RWPE2 (cell line): ENCODE data around the gene BAHCC1.
A peak's percentile ranks its signal among the peaks of the same experiment; 100 is the strongest.

Source experiments
- ATAC-seq: fragments of 200-7000 bp; cut with Tn5 transposase; 3 replicates; pipeline ENCODE4 v1.9.1; 2021; ENCODE audit warnings: low read depth
- DNase-seq: peaks from one replicate; pipeline ENCODE4 v3.0.0-alpha.2; 2020; ENCODE audit warnings: low spot score
- H3K27ac ChIP-seq: fragments of 450-650 bp; 2 replicates; pipeline ENCODE4 v1.5.1; 2017; ENCODE audit warnings: mild to moderate bottlenecking; ENCODE audit not compliant: poor library complexity, severe bottlenecking
- H3K27me3 ChIP-seq: fragments of 250-450 bp; sonication (Bioruptor Pico); 2 replicates; pipeline ENCODE4 v1.5.1; 2021; ENCODE audit warnings: mild to moderate bottlenecking, moderate library complexity; ENCODE audit not compliant: insufficient read depth, poor library complexity, severe bottlenecking
- H3K36me3 ChIP-seq: fragments of 250-450 bp; sonication (Bioruptor Pico); 2 replicates; pipeline ENCODE4 v1.5.1; 2020; ENCODE audit warnings: low read depth, mild to moderate bottlenecking, moderate library complexity
- H3K4me1 ChIP-seq: fragments of 250-450 bp; sonication (Bioruptor Pico); 2 replicates; pipeline ENCODE4 v1.5.1; 2021; ENCODE audit warnings: mild to moderate bottlenecking, moderate library complexity; ENCODE audit not compliant: insufficient read depth, poor library complexity, severe bottlenecking
- H3K4me3 ChIP-seq: fragments of 250-450 bp; sonication (Bioruptor Pico); 2 replicates; pipeline ENCODE4 v1.5.1; 2021; ENCODE audit warnings: mild to moderate bottlenecking, moderate library complexity; ENCODE audit not compliant: severe bottlenecking
- H3K9me3 ChIP-seq: fragments of 250-450 bp; sonication (Bioruptor Pico); 2 replicates; pipeline ENCODE4 v1.5.1; 2021; ENCODE audit warnings: mild to moderate bottlenecking, moderate library complexity; ENCODE audit not compliant: severe bottlenecking
- TF ChIP-seq, protein P1 (sequence below): fragments of 450-650 bp; IDR thresholded peaks from one replicate; pipeline ENCODE4 v1.5.1; 2017; ENCODE audit warnings: mild to moderate bottlenecking, moderate library complexity; ENCODE audit not compliant: poor library complexity, severe bottlenecking

The BAHCC1 gene

GRCh38 chr17:81417879-81418709 lies 22.8 kb downstream of the BAHCC1 start:
- no peaks in the 10 kb centered on the region for H3K9me3 ChIP-seq
- no peak overlapping the region for H3K4me3 ChIP-seq
- H3K4me1 ChIP-seq = peaks cover 29% of the 10 kb centered on the region
- H3K27me3 ChIP-seq = no peaks in the 10 kb centered on the region
- TF ChIP-seq, protein P1, sequence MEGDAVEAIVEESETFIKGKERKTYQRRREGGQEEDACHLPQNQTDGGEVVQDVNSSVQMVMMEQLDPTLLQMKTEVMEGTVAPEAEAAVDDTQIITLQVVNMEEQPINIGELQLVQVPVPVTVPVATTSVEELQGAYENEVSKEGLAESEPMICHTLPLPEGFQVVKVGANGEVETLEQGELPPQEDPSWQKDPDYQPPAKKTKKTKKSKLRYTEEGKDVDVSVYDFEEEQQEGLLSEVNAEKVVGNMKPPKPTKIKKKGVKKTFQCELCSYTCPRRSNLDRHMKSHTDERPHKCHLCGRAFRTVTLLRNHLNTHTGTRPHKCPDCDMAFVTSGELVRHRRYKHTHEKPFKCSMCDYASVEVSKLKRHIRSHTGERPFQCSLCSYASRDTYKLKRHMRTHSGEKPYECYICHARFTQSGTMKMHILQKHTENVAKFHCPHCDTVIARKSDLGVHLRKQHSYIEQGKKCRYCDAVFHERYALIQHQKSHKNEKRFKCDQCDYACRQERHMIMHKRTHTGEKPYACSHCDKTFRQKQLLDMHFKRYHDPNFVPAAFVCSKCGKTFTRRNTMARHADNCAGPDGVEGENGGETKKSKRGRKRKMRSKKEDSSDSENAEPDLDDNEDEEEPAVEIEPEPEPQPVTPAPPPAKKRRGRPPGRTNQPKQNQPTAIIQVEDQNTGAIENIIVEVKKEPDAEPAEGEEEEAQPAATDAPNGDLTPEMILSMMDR = no peak
- no peak for DNase-seq
- no peak for ATAC-seq
- no peaks in the 10 kb centered on the region for H3K36me3 ChIP-seq
- peak overlapping the region; percentile 81 for H3K27ac ChIP-seq

DNA sequence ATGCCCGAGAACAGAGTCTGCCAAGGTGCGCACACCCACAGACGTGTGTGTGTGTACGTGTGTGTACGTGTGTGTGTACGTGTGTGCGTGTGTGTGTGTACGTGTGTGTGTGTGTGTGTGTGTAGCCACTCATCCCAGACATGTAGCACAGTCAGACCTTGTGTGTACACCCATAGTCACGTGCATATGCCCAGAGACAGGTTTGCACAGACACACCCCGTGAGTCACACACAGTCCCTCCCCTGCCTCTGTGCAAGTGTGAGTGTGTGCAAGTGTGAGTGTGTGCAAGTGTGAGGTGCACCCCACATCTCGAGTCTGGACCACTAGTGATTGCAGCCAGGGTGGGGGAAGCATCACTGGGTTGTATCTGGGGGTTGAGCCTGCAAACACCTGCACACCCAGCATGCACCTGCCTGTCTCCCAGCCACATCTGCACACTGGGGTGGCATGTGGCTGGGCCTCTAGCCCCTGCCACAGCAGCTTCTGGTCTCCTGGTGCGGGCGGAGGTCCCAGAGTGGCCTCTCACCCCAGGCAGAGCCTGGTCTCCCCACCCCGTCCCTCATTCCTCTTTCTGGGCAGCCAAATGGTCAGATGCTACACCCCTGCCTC lies 23.6 kb downstream of the BAHCC1 start:
- DNase-seq (no peak), ATAC-seq (peak; percentile 15)
- Histone ChIP-seq H3K4me1 (peaks cover 35% of the 10 kb centered on the region), H3K27ac (peak overlapping the region; percentile 81), H3K4me3 (no peak overlapping the region), H3K9me3 (no peaks in the 10 kb centered on the region), H3K27me3 (no peaks in the 10 kb centered on the region), H3K36me3 (no peaks in the 10 kb centered on the region)
- TF ChIP-seq, protein P1 = no peak

DNA sequence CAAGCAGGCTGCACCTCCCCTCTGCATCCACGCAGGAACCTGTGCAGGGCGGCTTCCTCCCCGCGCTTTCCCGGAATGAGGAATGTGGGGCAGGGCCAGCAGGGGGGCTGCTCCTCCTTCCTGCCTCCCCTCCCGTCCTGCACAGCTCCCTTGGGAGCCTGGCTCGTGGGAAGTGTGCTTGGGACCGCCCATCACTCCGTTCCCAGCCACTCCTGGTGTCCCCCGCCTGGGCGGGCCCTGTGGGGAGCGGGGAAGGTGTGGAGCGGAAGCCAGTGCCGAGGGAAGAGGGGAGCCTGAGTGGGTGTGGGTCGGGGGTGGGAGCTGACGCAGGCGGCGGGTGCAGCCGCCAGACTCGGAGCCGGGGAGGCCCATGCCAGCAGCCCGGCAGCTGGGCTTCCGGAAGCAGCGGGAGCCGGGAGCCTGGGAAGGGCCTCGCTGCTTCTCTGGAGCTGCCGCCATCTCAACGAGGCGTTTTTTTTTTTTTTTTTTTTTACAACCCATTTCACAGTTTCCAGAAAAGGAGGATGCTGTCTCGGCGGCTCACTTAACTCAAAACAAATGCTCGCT lies 24.1 kb downstream of the BAHCC1 start:
- ATAC-seq = peak; percentile 75
- Histone ChIP-seq H3K9me3 (no peaks in the 10 kb centered on the region), H3K4me1 (peaks cover 35% of the 10 kb centered on the region), H3K4me3 (no peak overlapping the region), H3K36me3 (no peaks in the 10 kb centered on the region), H3K27ac (peak overlapping the region; percentile 81), H3K27me3 (no peaks in the 10 kb centered on the region)
- DNase-seq = peak; percentile 94
- TF ChIP-seq, protein P1 = no peak

GRCh38 chr17:81419886-81420768 lies 24.9 kb downstream of the BAHCC1 start:
- peaks cover 35% of the 10 kb centered on the region for H3K4me1 ChIP-seq
- TF ChIP-seq, protein P1 = no peak
- no peaks in the 10 kb centered on the region for H3K36me3 ChIP-seq
- peak overlapping the region; percentile 81 for H3K27ac ChIP-seq
- no peaks in the 10 kb centered on the region for H3K27me3 ChIP-seq
- H3K4me3 ChIP-seq = peak overlapping the region; percentile 2
- ATAC-seq (no peak), DNase-seq (no peak)
- no peaks in the 10 kb centered on the region for H3K9me3 ChIP-seq
